Naive B cell (primary cell): Measurements from ENCODE around the gene THEM5. TPM values are rescaled to one million over a fixed set of nuclear protein-coding genes. Genes with fewer than 3 reads are reported as not detected.
A peak's percentile ranks its signal among the peaks of the same experiment; 100 is the strongest.

ENCODE experiments used
- ATAC-seq, 2 donors: fragments of 150-1000 bp; cut with Tn5 transposase; 2 replicates each; pipeline ENCODE4 v1.10.0; 2021; ENCODE audit warnings: low read depth in 2 of 2, mild to moderate bottlenecking in 2 of 2, moderate library complexity in 2 of 2
- DNase-seq: peaks from one replicate; pipeline ENCODE4 v3.0.0; 2022
- H3K27ac Mint-ChIP-seq, 6 donors: one replicate each; pipeline ENCODE4 v1.8.0; 2020 to 2022; ENCODE audit warnings: mild to moderate bottlenecking in 6 of 6, mixed read lengths in 6 of 6, moderate library complexity in 5 of 6, inconsistent platforms in 2 of 6
- H3K27me3 Mint-ChIP-seq, 3 donors: one replicate each; pipeline ENCODE4 v1.8.0; 2021 to 2022; ENCODE audit warnings: mixed read lengths in 3 of 3, mild to moderate bottlenecking in 1 of 3
- H3K36me3 Mint-ChIP-seq, 2 donors: one replicate each; pipeline ENCODE4 v1.8.0; 2020 to 2022; ENCODE audit warnings: mixed read lengths in 2 of 2, inconsistent platforms in 1 of 2, mild to moderate bottlenecking in 1 of 2
- H3K4me1 Mint-ChIP-seq, 3 donors: one replicate each; pipeline ENCODE4 v1.8.0; 2020 to 2022; ENCODE audit warnings: mixed read lengths in 3 of 3, inconsistent platforms in 1 of 3, mild to moderate bottlenecking in 1 of 3, moderate library complexity in 1 of 3
- H3K4me3 Mint-ChIP-seq, 8 donors: one replicate each; pipeline ENCODE4 v1.8.0; 2020 to 2022; ENCODE audit warnings: mild to moderate bottlenecking in 8 of 8, mixed read lengths in 8 of 8, moderate library complexity in 8 of 8, inconsistent platforms in 2 of 8
- H3K9me3 Mint-ChIP-seq, 7 donors: one replicate each; pipeline ENCODE4 v1.8.0; 2020 to 2022; ENCODE audit warnings: mixed read lengths in 7 of 7, mild to moderate bottlenecking in 5 of 7, inconsistent platforms in 2 of 7, moderate library complexity in 1 of 7
- polyA plus RNA-seq, 6 donors: library from polyadenylated mRNA; unstranded; fragments of 300-500 nt; fragmentation: Illumina TruSeq; gene quantifications; one replicate each; pipeline ENCODE4 v1.2.3, GENCODE V29; 2021; ENCODE audit warnings: low read depth in 6 of 6

Gene THEM5
- polyA plus RNA-seq, 6 donors from 2014 or later, result not detected

DNA sequence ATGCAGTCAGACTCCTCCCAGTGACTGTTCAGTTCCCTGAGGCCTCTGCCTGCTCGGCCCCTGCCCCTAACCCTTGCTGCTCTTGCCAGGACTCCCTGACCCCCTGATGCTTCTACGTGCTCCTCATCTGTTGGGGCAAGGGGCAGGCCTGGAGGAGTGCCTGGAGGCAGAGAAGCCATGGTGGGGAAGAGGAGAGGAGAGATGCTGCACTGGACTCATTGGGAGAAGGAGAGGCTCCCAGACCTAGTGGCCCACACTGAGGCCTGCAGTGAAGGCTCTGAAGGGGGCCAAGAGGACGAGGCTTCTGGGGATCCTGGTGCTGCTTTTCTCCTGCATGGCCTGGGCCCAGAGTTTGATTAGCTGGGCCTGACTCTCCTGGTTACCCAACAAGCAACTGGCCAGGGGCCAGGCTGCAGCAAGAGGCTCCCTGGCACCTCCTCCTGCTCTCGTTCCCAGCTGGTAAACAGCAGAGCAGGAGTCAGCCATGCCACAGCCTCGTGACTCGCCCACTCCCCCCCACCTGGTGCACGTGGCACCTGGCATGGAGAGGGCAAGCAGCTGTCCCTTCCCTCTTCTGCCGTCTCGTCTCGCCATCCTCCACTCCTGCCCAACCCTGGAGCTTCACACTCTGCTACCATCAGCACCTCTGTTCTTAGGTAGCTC lies 21.1 kb downstream of the THEM5 start:
- Mint-ChIP-seq H3K27me3 (peaks cover 9 to 44% (median 27%) of the 10 kb centered on the region in 3 donors), H3K36me3 (no peaks in the 10 kb centered on the region), H3K4me3 (no peak overlapping the region), H3K27ac (peak overlapping the region in 2 of 6 donors; percentile 9 to 27), H3K9me3 (no peaks in the 10 kb centered on the region), H3K4me1 (peaks cover 28 to 39% (median 30%) of the 10 kb centered on the region in 3 donors)
- no peak for ATAC-seq
- DNase-seq, result no peak

DNA sequence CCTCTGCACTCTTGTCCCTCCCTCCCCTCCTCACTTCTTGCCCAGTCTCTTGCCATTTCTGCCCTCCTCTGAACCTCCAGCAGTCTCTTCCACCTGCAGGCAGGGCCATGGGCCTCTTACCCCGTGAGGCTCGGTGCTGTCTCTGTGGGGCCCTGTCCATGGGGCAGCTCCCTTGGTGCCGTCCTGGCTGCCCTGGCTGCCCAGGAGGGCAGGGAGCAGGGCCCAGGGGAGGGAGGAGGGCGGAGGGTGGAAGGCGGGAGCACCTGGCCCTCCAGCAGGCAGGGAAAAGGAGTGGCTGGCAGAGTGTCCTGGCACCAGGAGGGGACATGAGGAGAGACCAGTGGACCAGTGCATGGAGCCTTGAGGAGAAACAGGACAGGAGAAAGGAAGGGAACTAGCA lies 21.9 kb downstream of the THEM5 start, which contains the start of gene RORC:
RORC (minus strand) TSS at position 198 of the 400 bp plus-strand sequence; CDS start at position 160, 38 bp downstream.
- Mint-ChIP-seq H3K4me3 (no peak within 1 kb of the TSS), H3K27ac (peak within 1 kb of the TSS in 3 of 6 donors; percentile 9 to 27 (median 26)), H3K27me3 (peaks cover 8 to 39% (median 23%) of the 10 kb centered on the region in 3 donors), H3K4me1 (peaks cover 22 to 30% (median 23%) of the 10 kb centered on the region in 3 donors), H3K9me3 (no peaks in the 10 kb centered on the region), H3K36me3 (no peaks in the 10 kb centered on the region)
- DNase-seq, result no peak
- no peak for ATAC-seq

GRCh38 chr1:151831256-151831591 lies 22.3 kb downstream of the THEM5 start:
- Mint-ChIP-seq H3K9me3 (no peaks in the 10 kb centered on the region), H3K27ac (peak overlapping the region in 1 of 6 donors; percentile 26), H3K27me3 (peaks cover 8 to 35% (median 23%) of the 10 kb centered on the region in 3 donors), H3K4me1 (peaks cover 18 to 27% (median 20%) of the 10 kb centered on the region in 3 donors), H3K4me3 (no peak overlapping the region), H3K36me3 (no peaks in the 10 kb centered on the region)
- no peak for DNase-seq
- ATAC-seq, result no peak

DNA sequence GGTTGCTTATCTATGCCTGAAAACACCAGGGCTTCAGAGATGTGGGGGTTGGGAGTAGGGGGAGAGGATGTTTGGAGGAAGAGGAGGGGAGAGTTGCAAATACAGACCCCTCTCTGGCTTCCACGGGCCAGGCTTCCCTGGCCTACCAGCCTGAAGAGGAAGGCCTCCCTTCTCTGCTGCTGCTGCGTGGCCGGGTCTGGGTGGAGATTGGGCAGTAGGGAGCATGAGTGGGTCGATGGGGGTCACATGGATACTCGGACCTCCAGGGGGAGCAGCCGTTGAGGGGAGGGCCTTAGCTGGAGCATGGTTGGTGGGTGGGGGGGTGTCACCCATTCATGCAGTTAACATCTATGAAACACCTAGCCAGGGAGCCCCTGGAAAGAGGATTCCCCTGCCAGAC lies 23.5 kb downstream of the THEM5 start:
- Mint-ChIP-seq H3K36me3 (no peaks in the 10 kb centered on the region), H3K4me1 (peaks cover 18 to 27% (median 20%) of the 10 kb centered on the region in 3 donors), H3K27ac (peak overlapping the region in 1 of 6 donors; percentile 13), H3K9me3 (no peaks in the 10 kb centered on the region), H3K27me3 (peaks cover 8 to 38% (median 30%) of the 10 kb centered on the region in 3 donors), H3K4me3 (no peak overlapping the region)
- ATAC-seq (no peak), DNase-seq (no peak)

DNA sequence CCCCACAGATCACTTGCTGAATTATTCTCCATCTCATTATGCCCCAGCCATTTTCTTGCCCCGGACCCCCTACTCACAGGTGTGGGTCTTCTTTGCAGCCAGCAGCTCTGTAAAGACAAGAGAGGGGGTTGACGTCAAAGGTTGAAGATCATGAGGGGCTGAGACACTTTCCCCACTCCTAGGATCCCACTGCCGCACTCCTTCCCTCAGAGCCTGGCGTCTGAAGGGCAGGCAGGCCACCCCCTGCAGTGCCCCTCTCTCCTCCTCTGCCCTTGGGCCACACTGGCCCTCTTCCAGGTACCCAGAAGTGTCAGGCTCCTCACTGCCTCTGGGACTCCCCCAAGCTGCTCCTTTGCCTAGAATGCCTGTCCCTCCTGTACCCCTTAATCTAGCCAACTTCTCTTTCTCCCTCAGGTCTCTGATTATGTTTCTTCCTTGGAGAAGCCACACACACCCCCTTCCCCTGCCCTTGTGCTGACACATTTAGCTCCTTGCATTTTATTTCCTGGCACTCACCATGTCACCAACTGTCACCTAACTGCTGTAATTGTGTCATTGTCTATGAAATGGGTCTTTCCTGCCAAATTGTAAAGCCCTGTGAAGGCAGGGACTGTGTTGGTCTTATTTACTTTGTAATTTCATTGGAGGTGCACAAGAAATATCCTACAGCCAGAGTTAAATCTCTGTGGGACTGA lies 24.0 kb downstream of the THEM5 start:
- H3K27ac Mint-ChIP-seq, result peak overlapping the region in 3 of 6 donors; percentile 13 to 49 (median 23)
- H3K9me3 Mint-ChIP-seq, result no peaks in the 10 kb centered on the region
- H3K4me1 Mint-ChIP-seq, result peaks cover 18 to 27% (median 20%) of the 10 kb centered on the region in 3 donors
- H3K4me3 Mint-ChIP-seq, result peak overlapping the region in 1 of 8 donors; percentile 12
- DNase-seq, result no peak
- no peak for ATAC-seq
- H3K27me3 Mint-ChIP-seq, result peaks cover 8 to 44% (median 35%) of the 10 kb centered on the region in 3 donors
- H3K36me3 Mint-ChIP-seq, result no peaks in the 10 kb centered on the region

DNA sequence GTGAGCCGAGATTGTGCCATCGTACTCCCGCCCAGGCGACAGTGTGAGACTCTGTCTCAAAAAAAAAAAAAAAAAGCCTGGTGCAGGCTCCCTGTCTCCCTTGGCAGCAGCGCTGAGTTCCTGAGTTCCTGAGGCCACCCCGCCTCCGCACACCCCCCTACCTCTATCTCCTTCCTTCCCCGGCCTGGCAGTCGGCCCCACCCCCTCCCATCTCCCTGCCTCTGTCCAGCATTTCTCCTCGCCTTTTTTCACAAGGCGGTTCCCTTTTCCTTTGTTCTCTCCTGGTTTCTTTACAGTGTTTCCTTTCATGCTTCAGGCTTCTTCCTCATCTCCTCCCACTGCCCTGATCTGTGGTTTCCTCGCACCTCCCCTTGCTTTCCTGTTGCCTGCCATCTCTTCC lies 24.6 kb downstream of the THEM5 start:
- DNase-seq (no peak), ATAC-seq (no peak)
- peaks cover 8 to 50% (median 41%) of the 10 kb centered on the region in 3 donors for H3K27me3 Mint-ChIP-seq
- H3K4me1 Mint-ChIP-seq, result peaks cover 18 to 27% (median 20%) of the 10 kb centered on the region in 3 donors
- no peaks in the 10 kb centered on the region for H3K36me3 Mint-ChIP-seq
- H3K27ac Mint-ChIP-seq, result peak overlapping the region in 1 of 6 donors; percentile 49
- peak overlapping the region in 1 of 8 donors; percentile 12 for H3K4me3 Mint-ChIP-seq
- H3K9me3 Mint-ChIP-seq, result no peaks in the 10 kb centered on the region

GRCh38 chr1:151827853-151828252 lies 25.7 kb downstream of the THEM5 start:
- Mint-ChIP-seq H3K4me3 (no peak overlapping the region), H3K27me3 (peaks cover 4 to 47% (median 42%) of the 10 kb centered on the region in 3 donors), H3K9me3 (no peaks in the 10 kb centered on the region), H3K4me1 (peaks cover 18 to 27% (median 20%) of the 10 kb centered on the region in 3 donors), H3K27ac (no peak overlapping the region), H3K36me3 (no peaks in the 10 kb centered on the region)
- DNase-seq, result no peak
- no peak for ATAC-seq

- no peak overlapping the region for H3K27ac Mint-ChIP-seq
- H3K9me3 Mint-ChIP-seq, result no peaks in the 10 kb centered on the region
- no peak overlapping the region for H3K4me3 Mint-ChIP-seq
- peaks cover 4 to 55% (median 35%) of the 10 kb centered on the region in 3 donors for H3K27me3 Mint-ChIP-seq
- no peak for ATAC-seq
- no peaks in the 10 kb centered on the region for H3K36me3 Mint-ChIP-seq
- no peak for DNase-seq
- H3K4me1 Mint-ChIP-seq, result peaks cover 14 to 27% (median 18%) of the 10 kb centered on the region in 3 donors
These were observed 27.5 kb downstream of the THEM5 start for GRCh38 chr1:151825751-151826660.

GRCh38 chr1:151825204-151825603 lies 28.3 kb downstream of the THEM5 start:
- H3K4me1 Mint-ChIP-seq, result peaks cover 11 to 21% (median 18%) of the 10 kb centered on the region in 3 donors
- no peak overlapping the region for H3K4me3 Mint-ChIP-seq
- no peak for ATAC-seq
- no peak for DNase-seq
- H3K9me3 Mint-ChIP-seq, result no peaks in the 10 kb centered on the region
- peaks cover 4 to 54% (median 34%) of the 10 kb centered on the region in 3 donors for H3K27me3 Mint-ChIP-seq
- no peaks in the 10 kb centered on the region for H3K36me3 Mint-ChIP-seq
- H3K27ac Mint-ChIP-seq, result no peak overlapping the region

DNA sequence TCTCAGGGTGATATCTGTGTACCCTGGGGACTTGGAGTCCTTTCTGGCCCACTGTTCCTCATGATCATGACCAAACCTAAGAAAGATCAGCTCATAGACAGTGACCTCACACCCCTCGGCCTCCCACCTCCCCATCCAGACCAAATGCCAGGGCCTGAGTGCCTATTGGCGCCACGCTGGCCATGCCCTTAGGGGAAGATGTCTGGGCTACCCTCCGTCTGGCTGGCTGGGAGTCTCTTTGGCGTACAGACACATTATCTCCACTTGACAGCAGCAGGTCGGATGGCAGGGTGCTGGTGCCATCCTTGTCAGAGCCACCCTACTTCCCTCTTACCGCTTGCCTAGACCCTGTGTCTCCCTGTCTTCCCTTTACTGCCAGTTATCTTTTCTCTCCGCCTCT lies 30.3 kb downstream of the THEM5 start:
- H3K36me3 Mint-ChIP-seq, result no peaks in the 10 kb centered on the region
- ATAC-seq, result no peak
- H3K4me3 Mint-ChIP-seq, result no peak overlapping the region
- H3K27ac Mint-ChIP-seq, result no peak overlapping the region
- no peak for DNase-seq
- H3K4me1 Mint-ChIP-seq, result peaks cover 0 to 3% (median 3%) of the 10 kb centered on the region in 3 donors
- peaks cover 4 to 38% (median 23%) of the 10 kb centered on the region in 3 donors for H3K27me3 Mint-ChIP-seq
- no peaks in the 10 kb centered on the region for H3K9me3 Mint-ChIP-seq

DNA sequence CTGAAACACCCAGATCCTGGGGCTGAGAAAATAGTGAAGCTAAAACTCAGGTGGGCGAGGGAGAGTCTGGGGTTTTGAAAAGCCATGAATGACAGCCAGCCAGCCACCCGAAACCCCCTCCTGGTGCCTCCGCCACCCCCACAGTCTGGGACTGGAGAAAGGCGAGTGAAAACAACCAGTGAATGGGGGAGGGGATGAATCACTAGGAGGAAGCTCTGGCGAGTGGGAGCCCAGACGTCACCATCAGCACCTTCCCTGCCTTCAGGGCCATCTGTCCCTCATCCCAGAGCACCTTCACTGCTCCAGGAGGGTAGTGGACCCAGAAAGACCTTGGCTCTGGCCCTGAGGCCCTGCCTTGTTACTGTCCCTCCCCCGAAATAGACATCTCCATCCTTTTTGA lies 31.1 kb downstream of the THEM5 start:
- Mint-ChIP-seq H3K9me3 (no peaks in the 10 kb centered on the region), H3K4me3 (no peak overlapping the region), H3K4me1 (peaks cover 0 to 5% (median 0%) of the 10 kb centered on the region in 3 donors), H3K36me3 (no peaks in the 10 kb centered on the region), H3K27me3 (peaks cover 4 to 35% (median 16%) of the 10 kb centered on the region in 3 donors), H3K27ac (peak overlapping the region in 1 of 6 donors; percentile 81)
- no peak for ATAC-seq
- no peak for DNase-seq

DNA sequence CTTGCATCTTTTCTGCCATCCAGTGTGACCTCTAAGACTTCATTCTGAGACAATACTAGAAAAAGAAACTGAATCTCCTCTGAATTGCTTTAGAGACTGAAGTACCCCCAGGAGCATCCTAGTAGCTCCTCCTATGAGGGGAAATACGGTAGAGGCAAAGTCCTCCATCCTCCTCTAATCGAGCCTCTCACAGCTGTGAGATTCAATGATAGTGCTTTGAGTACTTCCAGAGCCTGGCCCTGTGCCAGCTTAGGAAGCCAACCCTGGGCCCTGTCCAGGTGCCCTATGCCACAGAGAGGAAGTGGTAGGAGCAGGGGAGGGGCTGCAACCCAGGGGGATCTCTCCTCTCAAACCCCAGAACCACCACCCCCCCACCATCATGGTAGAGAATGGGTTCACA lies 32.6 kb downstream of the THEM5 start:
- Mint-ChIP-seq H3K9me3 (no peaks in the 10 kb centered on the region), H3K4me3 (no peak overlapping the region), H3K4me1 (peaks cover 2 to 11% (median 4%) of the 10 kb centered on the region in 3 donors), H3K36me3 (no peaks in the 10 kb centered on the region), H3K27me3 (peaks cover 7 to 38% (median 23%) of the 10 kb centered on the region in 3 donors), H3K27ac (peak overlapping the region in 1 of 6 donors; percentile 84)
- DNase-seq (no peak), ATAC-seq (peak in 1 of 2 donors; percentile 35)
